Liver (tissue), 3 donors: ENCODE results near the gene XDH.

Experiments
- CTCF ChIP-seq: fragments of 150-350 bp; IDR thresholded peaks from 2 replicates; pipeline ENCODE4 v1.5.1; 2017; ENCODE audit warnings: improper control_type of control experiment, low read depth, low read length; ENCODE audit not compliant: missing input control
- FOXA1 ChIP-seq: IDR thresholded peaks from 2 replicates; pipeline ENCODE4 v1.6.1; 2016; ENCODE audit warnings: antibody characterized with exemption
- RAD21 ChIP-seq, 2 donors: IDR thresholded peaks; 2 replicates each; pipeline ENCODE4 v1.6.1; 2016; ENCODE audit warnings: antibody characterized with exemption in 2 of 2, mild to moderate bottlenecking in 2 of 2
- TAF1 ChIP-seq: conservative IDR thresholded peaks from 2 replicates; pipeline ENCODE4 v1.6.1; 2016; ENCODE audit warnings: antibody characterized with exemption, mild to moderate bottlenecking
- YY1 ChIP-seq: IDR thresholded peaks from 2 replicates; pipeline ENCODE4 v1.6.1; 2016; ENCODE audit warnings: antibody characterized with exemption, mild to moderate bottlenecking
- TF ChIP-seq, protein P1 (sequence below): IDR thresholded peaks from 2 replicates; pipeline ENCODE4 v1.6.1; 2016; ENCODE audit warnings: antibody characterized with exemption
- donor health status: healthy.
- donor health status: healthy.

DNA sequence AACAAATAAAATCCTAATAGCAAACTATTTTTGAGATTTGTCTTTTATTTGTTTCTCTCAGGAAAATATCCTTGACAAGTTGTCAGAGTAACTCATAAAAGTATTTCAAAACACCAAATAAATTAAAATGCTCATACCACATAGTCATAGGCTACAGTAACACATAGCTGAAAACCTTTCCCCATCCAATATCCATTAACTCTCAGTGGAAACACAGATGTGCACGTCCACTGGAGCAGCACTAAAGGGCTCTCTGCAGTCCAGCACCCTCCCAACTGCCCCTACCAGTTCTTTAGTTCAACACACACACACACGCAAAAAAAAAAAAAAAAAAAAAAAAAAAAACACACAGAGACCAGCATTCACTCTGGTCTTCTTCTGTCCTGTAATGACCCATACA, 879 bp upstream of the XDH start:
- TF ChIP-seq CTCF, result no peak
- no peak for TF ChIP-seq FOXA1
- no peak for TF ChIP-seq TAF1
- TF ChIP-seq YY1, result no peak
- TF ChIP-seq, protein P1, sequence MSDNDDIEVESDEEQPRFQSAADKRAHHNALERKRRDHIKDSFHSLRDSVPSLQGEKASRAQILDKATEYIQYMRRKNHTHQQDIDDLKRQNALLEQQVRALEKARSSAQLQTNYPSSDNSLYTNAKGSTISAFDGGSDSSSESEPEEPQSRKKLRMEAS, result no peak
- no peak for TF ChIP-seq RAD21 (IDR thresholded peaks at IDR 0.05)
